Measurements from ENCODE around the gene GNAI3. TPM values are rescaled to one million over a fixed set of nuclear protein-coding genes. Genes with fewer than 3 reads are reported as not detected.

The GNAI3 gene
- total RNA-seq, 1 experiment from 2014 or later: 6.8 TPM

DNA sequence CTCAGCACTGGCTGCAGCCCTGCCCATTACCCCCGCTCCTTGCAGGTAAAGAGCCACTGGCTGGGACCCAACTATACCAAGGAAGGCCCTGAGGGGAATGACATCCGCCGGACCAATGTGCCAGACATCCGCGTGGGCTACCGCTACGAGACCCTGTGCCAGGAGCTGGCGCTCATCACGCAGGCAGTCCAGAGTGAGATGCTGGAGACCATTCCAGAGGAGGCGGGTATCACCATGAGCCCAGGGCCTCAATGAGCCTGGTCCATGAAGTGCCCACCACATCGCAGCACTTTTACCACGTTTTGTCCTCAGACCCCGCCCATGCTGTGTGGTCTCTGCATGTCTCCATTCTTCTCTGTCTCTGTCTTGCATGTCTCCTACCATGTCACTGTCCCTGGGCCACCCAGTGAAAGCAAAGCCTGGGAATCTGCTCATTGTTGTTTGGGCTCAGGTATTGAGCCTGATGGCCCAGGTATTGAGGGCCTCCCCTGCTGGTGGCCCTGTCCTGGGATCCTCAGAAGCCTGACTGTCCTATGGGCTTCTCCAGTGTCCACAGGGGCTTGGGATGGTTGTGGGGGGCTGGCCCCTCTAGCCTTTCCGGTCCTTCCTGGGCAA is 82.6 kb downstream of the GNAI3 start:
- Histone ChIP-seq H3K9ac (ENCODE audit: low read length) (no peak overlapping the region), H3K36me3 (ENCODE audit: low read depth, low read length) (peaks cover 32% of the 10 kb centered on the region), H3K4me1 (ENCODE audit: insufficient read depth, low read length) (no peaks in the 10 kb centered on the region), H3F3A (ENCODE audit: low read length, unreplicated experiment) (no peaks in the 10 kb centered on the region), H3K4me2 (ENCODE audit: low read length) (no peak overlapping the region), H3K4me3 (ENCODE audit: low read length) (no peak overlapping the region), H3K27me3 (ENCODE audit: low read length) (no peaks in the 10 kb centered on the region), H3K27ac (ENCODE audit: low read length) (no peak overlapping the region), H3K9me3 (ENCODE audit: low read length) (no peaks in the 10 kb centered on the region), H2AFZ (ENCODE audit: low read length) (no peak overlapping the region), H3K9me2 (replicated peaks; ENCODE audit: low read length) (no peaks in the 10 kb centered on the region), H3K79me2 (ENCODE audit: low read length) (no peaks in the 10 kb centered on the region), H4K20me1 (ENCODE audit: low read length) (no peaks in the 10 kb centered on the region)
- no TSS peak for BruUV-seq (replicated peaks)
- ChIA-PET CTCF (interaction anchor here (0.6 to 1.8 kb wide), 4 partner anchors 9 to 85 kb away, joined by 3 to 9 read pairs (median 4); partner anchors contain the start of gene GNAI3), POLR2A (ENCODE audit: unreplicated experiment) (no interaction called here)
- intact Hi-C loops (cut with micrococcal nuclease): no loop called here
- TF ChIP-seq EZH2 (IDR thresholded peaks at IDR 0.05; ENCODE audit: low read length, unreplicated experiment) (no peak), EZH2phosphoT487 (IDR thresholded peaks at IDR 0.05; ENCODE audit: borderline replicate concordance, low read length) (no peak)
- TF ChIP-seq, protein P1, sequence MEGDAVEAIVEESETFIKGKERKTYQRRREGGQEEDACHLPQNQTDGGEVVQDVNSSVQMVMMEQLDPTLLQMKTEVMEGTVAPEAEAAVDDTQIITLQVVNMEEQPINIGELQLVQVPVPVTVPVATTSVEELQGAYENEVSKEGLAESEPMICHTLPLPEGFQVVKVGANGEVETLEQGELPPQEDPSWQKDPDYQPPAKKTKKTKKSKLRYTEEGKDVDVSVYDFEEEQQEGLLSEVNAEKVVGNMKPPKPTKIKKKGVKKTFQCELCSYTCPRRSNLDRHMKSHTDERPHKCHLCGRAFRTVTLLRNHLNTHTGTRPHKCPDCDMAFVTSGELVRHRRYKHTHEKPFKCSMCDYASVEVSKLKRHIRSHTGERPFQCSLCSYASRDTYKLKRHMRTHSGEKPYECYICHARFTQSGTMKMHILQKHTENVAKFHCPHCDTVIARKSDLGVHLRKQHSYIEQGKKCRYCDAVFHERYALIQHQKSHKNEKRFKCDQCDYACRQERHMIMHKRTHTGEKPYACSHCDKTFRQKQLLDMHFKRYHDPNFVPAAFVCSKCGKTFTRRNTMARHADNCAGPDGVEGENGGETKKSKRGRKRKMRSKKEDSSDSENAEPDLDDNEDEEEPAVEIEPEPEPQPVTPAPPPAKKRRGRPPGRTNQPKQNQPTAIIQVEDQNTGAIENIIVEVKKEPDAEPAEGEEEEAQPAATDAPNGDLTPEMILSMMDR (conservative IDR thresholded peaks at IDR 0.05; ENCODE audit: low read depth, low read length): no peak
- DNase-seq (no peak), ATAC-seq (no peak)

DNA sequence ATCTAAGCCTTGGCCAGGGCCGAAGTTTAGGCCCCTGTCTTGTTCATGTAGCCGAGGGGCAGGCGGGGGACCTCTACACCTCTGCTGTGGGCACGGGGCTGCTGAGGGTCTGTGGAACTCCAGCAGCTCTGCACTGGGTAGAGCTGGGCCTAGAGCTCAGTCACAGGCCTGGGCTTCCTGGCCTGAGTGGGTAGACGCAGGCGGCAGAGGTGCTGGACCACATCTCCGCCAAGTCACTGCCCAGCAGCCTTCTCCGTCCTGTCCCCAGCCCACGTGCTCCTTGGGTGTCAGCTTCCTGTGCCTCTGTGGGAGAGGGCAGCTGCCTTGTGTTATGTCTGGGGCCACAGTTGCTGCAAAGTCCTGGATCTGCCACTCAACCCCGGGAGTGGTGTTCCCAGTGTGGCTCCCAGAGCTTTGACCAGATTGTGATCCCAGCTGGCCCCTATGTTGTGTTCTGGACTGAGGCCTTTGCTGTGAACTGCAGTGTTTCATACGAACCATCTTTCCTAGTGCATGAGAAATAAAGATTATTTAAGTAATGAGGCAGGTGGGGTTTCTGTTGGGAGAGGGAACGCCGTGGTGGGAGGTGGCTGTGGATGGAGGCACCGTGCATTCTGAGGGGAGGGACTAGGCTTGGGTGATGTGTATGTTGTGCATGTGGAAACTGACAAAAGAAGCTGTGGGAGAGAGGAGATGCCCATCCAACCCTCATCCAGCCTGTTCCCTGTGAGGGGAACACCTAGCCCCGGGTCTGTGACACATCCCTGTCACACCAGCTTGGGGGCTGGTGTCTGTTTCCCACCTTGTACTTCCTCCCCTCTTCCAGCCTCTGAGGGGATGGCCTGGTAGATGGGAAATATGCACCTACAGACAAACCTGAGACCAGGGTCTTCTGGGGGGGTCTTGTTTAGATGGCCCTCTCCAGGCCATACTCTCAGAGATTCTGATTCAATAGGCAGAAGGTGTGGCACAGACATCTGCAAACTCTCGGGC is 83.4 kb downstream of the GNAI3 start:
- Histone ChIP-seq H3K27ac (ENCODE audit: low read length) (no peak overlapping the region), H3K4me3 (ENCODE audit: low read length) (no peak overlapping the region), H3K9me2 (replicated peaks; ENCODE audit: low read length) (no peaks in the 10 kb centered on the region), H3K9ac (ENCODE audit: low read length) (no peak overlapping the region), H3K4me2 (ENCODE audit: low read length) (no peak overlapping the region), H3F3A (ENCODE audit: low read length, unreplicated experiment) (no peaks in the 10 kb centered on the region), H3K79me2 (ENCODE audit: low read length) (no peaks in the 10 kb centered on the region), H4K20me1 (ENCODE audit: low read length) (no peaks in the 10 kb centered on the region), H2AFZ (ENCODE audit: low read length) (no peak overlapping the region), H3K36me3 (ENCODE audit: low read depth, low read length) (peaks cover 32% of the 10 kb centered on the region), H3K4me1 (ENCODE audit: insufficient read depth, low read length) (no peaks in the 10 kb centered on the region), H3K9me3 (ENCODE audit: low read length) (no peaks in the 10 kb centered on the region), H3K27me3 (ENCODE audit: low read length) (no peaks in the 10 kb centered on the region)
- no peak for TF ChIP-seq EZH2phosphoT487 (IDR thresholded peaks at IDR 0.05; ENCODE audit: borderline replicate concordance, low read length)
- TF ChIP-seq EZH2 (IDR thresholded peaks at IDR 0.05; ENCODE audit: low read length, unreplicated experiment): no peak
- TF ChIP-seq, protein P1 (conservative IDR thresholded peaks at IDR 0.05; ENCODE audit: low read depth, low read length): no peak
- POLR2A ChIA-PET (ENCODE audit: unreplicated experiment): no interaction called here
- DNase-seq: no peak
- CTCF ChIA-PET: interaction anchor here (0.5 kb wide), 1 partner anchor 85 kb away, joined by 5 read pairs; no protein-coding TSS in a partner anchor
- TSS peak; percentile 5 for BruUV-seq (replicated peaks)
- intact Hi-C loops (cut with micrococcal nuclease): no loop called here
- no peak for ATAC-seq

All from PC-3 (cell line).